GM21717 (cell line): Measurements from ENCODE around the gene CABP5.

Experiments
- ATAC-seq: cut with Tn5 transposase; IDR thresholded peaks from one replicate; pipeline ENCODE4 v1.9.1; 2021; ENCODE audit warnings: mild to moderate bottlenecking, moderate library complexity; ENCODE audit not compliant: unreplicated experiment

CABP5 gene

GRCh38 chr19:48033604-48034003 lies 10.3 kb downstream of the CABP5 start:
- ATAC-seq = no peak

DNA sequence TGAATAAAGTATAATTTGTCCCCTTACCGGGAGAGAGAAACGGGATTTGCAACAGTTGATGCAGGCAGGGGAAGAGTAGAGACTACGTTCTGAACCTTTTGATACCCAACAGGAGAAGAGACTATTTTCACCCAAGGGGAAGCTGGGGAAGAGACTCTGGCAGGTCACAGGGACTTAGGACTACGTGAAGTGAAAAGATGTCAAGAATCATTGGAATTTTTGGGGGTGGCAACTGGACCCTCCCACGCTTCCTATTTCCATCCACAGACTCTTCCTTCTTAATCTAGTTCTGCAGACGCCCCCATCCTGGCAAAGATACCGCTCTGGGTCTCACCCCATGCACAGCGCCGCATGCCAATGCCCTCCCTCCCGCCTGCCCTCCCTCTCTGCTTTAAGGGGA lies 13.8 kb downstream of the CABP5 start:
- ATAC-seq = no peak

GRCh38 chr19:48029431-48029830 lies 14.4 kb downstream of the CABP5 start:
- no peak for ATAC-seq

DNA sequence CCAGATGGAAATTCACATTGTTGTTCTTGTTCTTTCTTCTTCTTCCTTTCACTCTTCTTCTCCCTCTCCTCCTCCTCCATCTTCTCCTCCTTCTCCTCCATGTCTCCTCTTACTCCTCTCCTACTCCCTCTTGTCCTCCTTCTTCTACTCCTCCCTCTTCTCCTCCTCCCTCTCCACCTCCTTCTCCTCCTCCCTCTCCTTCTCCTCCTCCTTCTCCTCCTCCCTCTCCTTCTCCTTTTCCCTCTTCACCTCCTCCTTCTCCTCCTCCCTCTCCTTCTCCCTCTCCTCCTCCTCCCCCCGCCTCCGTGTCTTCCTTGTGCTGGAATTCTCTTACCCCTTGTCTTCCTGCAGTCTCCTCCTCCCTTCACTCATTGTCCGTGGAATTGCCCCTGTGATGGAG lies 18.4 kb downstream of the CABP5 start:
- no peak for ATAC-seq

DNA sequence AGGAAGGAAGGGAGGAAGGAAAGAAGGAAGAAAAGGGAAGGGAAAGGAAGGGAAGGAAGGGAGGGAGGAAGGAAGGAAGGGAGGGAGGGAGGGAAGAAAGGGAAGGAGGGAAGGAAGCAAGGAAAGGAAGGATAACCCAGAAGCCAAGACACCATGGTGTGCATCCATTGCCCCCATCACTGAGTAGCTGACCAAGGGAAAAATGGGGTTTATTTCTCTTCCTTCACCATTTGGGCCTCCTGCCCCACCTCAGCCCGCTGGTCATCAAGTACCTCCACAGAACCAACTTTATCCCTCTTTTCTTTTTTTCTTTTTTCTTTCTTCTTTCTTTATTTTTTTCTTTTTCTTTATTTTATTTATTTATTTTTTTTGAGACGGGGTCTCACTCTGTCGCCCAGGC lies 20.4 kb downstream of the CABP5 start:
- no peak for ATAC-seq

DNA sequence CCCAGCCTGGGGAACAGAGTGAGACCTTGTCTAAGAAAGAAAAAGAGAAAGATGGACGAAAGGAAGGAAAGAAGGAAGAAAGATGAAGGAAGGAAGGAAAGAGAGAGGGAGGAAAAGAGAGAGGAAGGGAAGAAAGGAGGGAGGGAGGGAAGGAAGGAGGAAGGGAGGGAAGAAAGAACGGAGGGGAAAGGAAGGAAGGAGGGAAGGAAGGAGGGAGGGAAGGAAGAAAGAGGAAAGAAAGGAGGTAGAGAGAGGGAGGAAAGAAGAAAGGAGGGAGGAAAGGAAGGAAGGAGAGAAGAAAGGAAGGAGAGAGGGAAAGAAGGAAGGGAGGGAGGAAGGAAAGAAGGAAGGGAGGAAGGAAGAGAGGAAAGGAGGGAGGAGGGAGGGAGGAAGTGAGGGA lies 20.9 kb downstream of the CABP5 start:
- ATAC-seq = no peak

DNA sequence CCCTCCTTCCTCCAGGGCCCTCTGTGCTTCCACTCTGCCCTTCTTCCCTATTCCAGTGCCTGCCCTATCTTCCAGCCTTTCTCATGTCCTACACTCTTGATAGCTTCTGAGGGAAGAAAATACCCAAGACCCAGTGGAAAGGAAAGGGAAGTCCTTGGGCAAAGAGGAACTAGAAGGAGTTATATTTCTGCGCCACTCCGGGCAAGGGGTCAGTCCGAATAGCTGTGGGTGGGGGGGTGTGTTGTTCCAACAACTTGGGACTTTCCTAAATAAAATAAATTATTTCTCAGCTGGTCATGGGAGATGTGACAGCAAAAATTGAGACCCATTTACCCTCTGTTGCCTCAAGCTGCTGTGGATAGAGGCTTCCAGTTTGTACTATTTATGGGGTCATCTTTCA lies 23.2 kb downstream of the CABP5 start:
- no peak for ATAC-seq

DNA sequence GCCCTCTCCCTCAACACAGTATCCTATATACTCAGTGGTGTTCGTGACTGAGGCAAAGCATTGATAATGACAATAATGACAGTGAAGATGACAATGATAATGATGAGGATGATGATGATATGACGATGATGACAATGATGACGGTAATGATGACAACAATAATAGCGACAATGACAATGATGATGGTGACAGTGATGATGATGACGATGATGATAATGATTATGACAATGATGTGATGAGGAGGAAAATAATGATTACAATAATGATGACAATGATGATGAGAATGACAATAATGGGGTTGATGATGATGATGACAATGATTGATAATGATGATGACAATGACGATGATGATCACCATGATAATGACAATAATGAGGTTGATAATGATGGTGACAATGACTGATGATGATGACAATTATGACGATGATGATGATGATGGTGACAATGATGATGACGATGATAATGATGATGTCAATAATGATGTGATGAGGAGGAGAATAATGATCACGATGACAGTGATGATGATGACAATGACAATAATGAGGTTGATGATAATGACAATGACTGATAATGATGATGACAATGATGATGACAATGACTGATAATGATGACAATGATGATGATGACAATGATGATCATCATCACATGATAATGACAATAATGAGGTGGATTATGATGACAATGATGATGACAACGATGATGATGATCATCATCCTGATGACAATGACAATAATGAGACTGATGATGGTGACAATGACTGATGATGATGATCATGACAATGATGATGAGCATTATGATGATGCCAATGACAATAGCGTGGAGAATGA lies 32.7 kb downstream of the CABP5 start:
- no peak for ATAC-seq

GRCh38 chr19:48006762-48007161 lies 37.1 kb downstream of the CABP5 start:
- no peak for ATAC-seq

DNA sequence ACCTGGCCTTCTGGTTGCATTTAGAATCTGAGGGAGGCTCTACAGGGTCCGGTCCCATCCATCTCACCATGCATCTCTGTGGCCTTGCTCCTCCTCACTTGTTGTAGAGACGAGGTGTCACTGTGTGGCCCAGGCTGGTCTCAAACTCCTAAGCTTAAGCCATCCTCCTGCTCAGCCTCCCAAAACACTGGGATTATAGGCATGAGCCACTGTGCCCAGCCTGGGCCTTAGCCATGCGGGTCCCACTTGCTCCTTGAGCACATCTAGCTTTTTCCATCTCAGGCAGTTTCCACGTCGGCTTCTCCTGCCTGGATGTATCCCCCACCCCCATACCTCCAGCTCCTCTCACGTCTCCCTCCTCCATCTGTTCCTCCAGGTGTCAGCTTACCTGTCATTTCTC lies 39.6 kb downstream of the CABP5 start:
- ATAC-seq = no peak

GRCh38 chr19:48000846-48001245 lies 43.0 kb downstream of the CABP5 start:
- ATAC-seq = no peak

- ATAC-seq = no peak
These were observed 45.1 kb downstream of the CABP5 start for GRCh38 chr19:47998800-47999199.

DNA sequence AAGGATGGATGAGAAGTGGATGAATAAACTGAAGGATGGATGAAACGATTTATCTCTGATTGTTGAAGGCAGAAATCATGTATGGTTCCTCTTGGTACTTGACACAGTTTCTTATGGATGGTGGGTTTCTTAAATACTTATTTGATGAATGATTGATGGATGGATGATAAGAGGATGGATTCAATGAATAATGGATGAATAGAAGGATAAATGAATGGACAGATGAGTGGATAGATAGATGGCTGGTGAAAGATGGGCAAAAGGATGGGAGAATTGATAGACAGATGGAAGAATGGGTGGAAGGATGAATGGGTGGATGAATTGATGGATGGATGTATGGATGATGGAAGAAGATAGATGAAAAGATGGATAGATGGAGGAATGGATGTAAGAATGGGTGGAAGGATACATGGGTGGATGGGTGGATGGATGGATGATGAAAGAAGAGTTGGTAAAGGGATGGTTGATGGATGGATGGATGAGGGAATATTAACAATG lies 47.6 kb downstream of the CABP5 start:
- ATAC-seq = no peak

GRCh38 chr19:47994209-47994802 lies 49.6 kb downstream of the CABP5 start, which contains the start of gene ELSPBP1:
ELSPBP1 (plus strand) TSS chr19:47994632; CDS start chr19:48008668, 14,036 bp downstream.
- ATAC-seq = no peak

- ATAC-seq = no peak
These were observed 51.8 kb downstream of the CABP5 start, which contains the start of gene BSPH1 for GRCh38 chr19:47992070-47992469. BSPH1 (minus strand) TSS chr19:47992170; CDS start chr19:47992081, 89 bp downstream.

- ATAC-seq = no peak
These were observed 52.6 kb downstream of the CABP5 start for GRCh38 chr19:47991191-47991808.
